Pericardium fibroblast (primary cell): Measurements from ENCODE around the gene GJC3. TPM values are rescaled to one million over a fixed set of nuclear protein-coding genes. Genes with fewer than 3 reads are reported as not detected.

Experiments
- total RNA-seq: library from RNA; depleted of rRNA; stranded (reverse); fragments of >200 nt; gene quantifications from 2 replicates; pipeline ENCODE4 v1.2.3, GENCODE V29; 2015

GJC3 gene, protein sequence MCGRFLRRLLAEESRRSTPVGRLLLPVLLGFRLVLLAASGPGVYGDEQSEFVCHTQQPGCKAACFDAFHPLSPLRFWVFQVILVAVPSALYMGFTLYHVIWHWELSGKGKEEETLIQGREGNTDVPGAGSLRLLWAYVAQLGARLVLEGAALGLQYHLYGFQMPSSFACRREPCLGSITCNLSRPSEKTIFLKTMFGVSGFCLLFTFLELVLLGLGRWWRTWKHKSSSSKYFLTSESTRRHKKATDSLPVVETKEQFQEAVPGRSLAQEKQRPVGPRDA
- total RNA-seq: not detected in 2 replicates

DNA sequence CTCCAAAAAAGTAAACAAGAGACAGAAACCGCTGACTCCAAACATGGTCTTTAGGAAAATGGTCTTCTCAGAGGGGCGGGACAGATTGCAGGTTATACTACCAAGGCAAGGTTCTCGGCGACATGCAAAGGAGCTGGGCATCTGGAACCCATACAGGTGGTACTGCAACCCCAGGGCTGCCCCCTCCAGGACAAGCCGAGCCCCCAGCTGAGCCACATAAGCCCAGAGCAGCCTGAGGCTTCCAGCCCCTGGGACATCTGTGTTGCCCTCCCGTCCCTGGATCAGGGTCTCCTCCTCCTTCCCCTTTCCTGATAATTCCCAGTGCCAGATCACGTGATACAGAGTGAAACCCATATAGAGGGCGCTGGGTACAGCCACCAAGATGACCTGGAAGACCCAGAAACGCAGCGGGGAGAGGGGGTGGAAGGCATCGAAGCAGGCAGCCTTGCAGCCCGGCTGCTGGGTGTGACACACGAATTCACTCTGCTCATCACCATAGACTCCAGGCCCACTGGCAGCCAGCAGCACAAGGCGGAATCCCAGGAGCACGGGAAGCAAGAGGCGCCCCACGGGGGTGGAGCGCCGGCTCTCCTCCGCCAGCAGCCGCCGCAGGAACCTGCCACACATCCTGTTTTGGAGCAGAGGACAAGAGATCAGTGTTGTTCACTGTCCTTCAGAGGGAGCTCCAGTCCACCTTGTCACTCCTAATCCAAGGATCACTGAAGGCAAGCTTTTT lies at the start of gene GJC3:
GJC3 (minus strand) TSS at position 627 of the 736 bp plus-strand sequence; CDS start at position 627, 0 bp downstream.

GRCh38 chr7:99975782-99976521 lies 46.5 kb upstream of the GJC3 start, which contains the start of gene AZGP1:
AZGP1 (minus strand) TSS chr7:99976031; CDS start chr7:99976020, 11 bp downstream.

DNA sequence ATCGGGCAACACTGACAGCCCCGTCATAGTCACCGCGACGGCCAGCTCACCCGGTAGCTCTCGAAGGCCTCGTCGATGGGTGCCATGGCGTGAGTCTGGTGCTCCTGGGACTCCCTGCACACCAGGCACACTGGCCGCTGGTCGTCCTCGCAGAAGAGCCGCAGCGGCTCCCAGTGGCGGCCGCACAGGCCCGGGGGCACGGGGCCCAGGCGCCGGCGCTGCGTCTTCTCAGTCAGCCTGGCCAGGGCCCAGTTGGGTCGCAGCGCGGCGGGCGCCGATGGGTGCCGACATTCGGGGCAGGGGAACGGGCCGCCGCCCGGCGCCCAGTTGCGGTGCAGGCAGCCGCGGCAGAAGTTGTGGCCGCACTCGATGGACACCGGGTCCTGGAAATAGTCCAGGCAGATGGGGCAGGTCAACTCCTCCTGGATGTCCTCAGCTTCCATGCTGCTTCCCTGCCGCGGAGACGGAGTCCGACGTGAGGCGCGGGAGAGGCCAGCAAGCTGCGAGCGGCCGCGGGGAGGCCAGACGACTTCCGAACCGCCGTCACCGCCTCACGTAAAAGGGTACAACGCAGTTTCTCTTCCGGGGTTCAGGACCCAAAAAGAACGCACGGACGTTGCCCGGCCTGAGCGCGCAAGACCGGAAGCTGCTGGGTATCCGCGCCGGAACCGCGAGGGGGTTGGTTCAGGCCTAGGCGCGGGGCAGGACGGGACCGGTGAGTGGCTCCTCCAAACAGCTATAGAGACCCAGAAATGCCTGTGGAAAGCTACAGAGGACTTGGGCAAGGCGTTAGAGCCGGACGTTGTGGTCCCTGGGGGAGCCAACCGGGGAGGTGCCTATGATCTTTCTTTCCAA lies 10.2 kb downstream of the GJC3 start, which contains the start of gene TRIM4:
TRIM4 (minus strand) TSS at position 572 of the 855 bp plus-strand sequence; CDS start at position 443, 129 bp downstream.

DNA sequence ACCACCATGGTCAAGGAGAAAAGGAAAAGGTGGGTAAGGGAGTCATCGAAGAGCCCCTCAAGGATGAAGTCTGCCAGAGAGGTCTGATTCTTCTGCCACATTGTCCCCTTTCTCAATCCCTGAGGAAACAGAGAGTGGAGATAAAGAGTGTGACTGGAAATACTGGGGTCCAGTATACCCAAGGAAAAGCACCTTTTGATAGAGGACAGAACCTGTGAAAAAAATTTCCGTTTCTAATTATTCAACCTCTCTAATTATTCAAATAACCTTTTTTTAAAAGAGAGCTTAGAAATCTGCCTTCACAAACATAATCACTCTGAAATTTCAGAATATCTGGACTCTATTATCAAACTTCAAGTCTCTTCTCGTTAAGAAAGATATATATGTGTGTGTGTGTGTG lies 52.5 kb downstream of the GJC3 start, which contains the start of gene OR2AE1:
OR2AE1 (minus strand) TSS at position 101 of the 400 bp plus-strand sequence; CDS start at position 101, 0 bp downstream.

Other genes starting within 250 kb of the GJC3 start
- gene CYP3A5, start 249.6 kb downstream of the GJC3 start, total RNA-seq: 0.43 TPM in 1 of 2 replicates, not detected in the other
- gene CYP3A7, start 194.4 kb downstream of the GJC3 start, total RNA-seq: 1.0 TPM in 1 of 2 replicates, not detected in the other
- gene CYP3A4, start 145.4 kb downstream of the GJC3 start, total RNA-seq: not detected in 2 replicates
- not detected in 2 replicates for gene CYP3A43, start 101.6 kb downstream of the GJC3 start, total RNA-seq
- gene OR2AE1, start 52.6 kb downstream of the GJC3 start, total RNA-seq: not detected in 2 replicates
- 30.2 and 40.9 TPM in 2 replicates for gene TRIM4, start 10.1 kb downstream of the GJC3 start, total RNA-seq
- gene AZGP1, start 46.4 kb upstream of the GJC3 start, total RNA-seq: 0.09 and 4.1 TPM in 2 replicates
- 16.1 and 22.1 TPM in 2 replicates for gene ZKSCAN1, start 86.0 kb upstream of the GJC3 start, total RNA-seq
- 11.3 and 19.2 TPM in 2 replicates for gene ZSCAN21, start 120.2 kb upstream of the GJC3 start, total RNA-seq
- gene ZNF3, start 152.1 kb upstream of the GJC3 start, total RNA-seq: 12.5 and 12.9 TPM in 2 replicates
- 55.5 and 58.3 TPM in 2 replicates for gene COPS6, start 159.3 kb upstream of the GJC3 start, total RNA-seq
- 14.5 and 19.7 TPM in 2 replicates for gene MCM7, start 171.8 kb upstream of the GJC3 start, total RNA-seq
- 17.5 and 18.7 TPM in 2 replicates for gene AP4M1, start 172.0 kb upstream of the GJC3 start, total RNA-seq
- 40.3 and 63.7 TPM in 2 replicates for gene TAF6, start 189.7 kb upstream of the GJC3 start, total RNA-seq
- 25.0 and 28.7 TPM in 2 replicates for gene CNPY4, start 190.0 kb upstream of the GJC3 start, total RNA-seq
- gene MBLAC1, start 197.3 kb upstream of the GJC3 start, total RNA-seq: 3.1 and 3.2 TPM in 2 replicates
- 143 and 196 TPM in 2 replicates for gene LAMTOR4, start 219.3 kb upstream of the GJC3 start, total RNA-seq
- gene TRAPPC14, start 229.1 kb upstream of the GJC3 start, total RNA-seq: 4.2 and 10.3 TPM in 2 replicates
- gene GAL3ST4, start 239.0 kb upstream of the GJC3 start, total RNA-seq: 2.0 and 4.5 TPM in 2 replicates
- 0.23 and 5.0 TPM in 2 replicates for gene GPC2, start 247.8 kb upstream of the GJC3 start, total RNA-seq
- 0.17 and 0.23 TPM in 2 replicates for gene STAG3, start 248.3 kb upstream of the GJC3 start, total RNA-seq